NCI-H1092 (cell line): ENCODE results near the gene LRRC28.

ENCODE experiments used
- DNase-seq: peaks from one replicate; lab custom pipeline; 2025; lab: John Stamatoyannopoulos, UW

Gene LRRC28

GRCh38 chr15:99435113-99435695, 183.9 kb downstream of the LRRC28 start:
- DNase-seq, result no peak

DNA sequence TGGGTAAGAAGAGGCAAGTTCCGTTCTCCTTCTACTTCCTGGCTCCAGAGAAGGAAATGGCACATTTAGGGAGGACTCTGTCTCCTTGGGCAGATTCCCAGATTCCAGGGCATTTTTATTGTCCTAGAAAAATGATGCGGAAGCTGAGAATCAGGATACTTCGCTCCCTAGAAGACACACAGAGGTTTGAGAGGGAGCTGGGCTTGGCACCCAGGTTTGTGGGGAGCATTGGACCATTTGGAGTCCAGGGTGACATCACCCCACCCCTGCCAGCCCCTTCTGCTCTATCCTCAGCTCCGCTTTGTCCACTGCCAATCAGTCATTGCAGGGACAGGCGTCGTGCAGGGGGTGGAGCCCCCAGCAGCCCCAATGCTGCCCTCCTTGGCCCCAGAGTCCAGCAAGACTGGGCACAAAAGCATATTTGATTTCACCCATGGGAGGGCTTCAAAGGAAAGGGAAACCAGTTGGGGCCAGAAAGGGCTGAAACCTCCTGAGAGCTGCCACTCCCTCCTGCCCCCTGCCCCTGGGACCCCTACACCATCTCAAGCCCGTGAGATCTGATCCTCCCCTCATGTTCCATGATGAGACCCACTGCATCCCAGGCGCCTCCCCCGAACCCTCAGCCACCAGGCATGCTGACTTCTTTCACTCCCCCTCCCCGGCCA, 184.7 kb downstream of the LRRC28 start:
- DNase-seq, result no peak

- no peak for DNase-seq
These were observed 185.4 kb downstream of the LRRC28 start for GRCh38 chr15:99436542-99437314.

DNA sequence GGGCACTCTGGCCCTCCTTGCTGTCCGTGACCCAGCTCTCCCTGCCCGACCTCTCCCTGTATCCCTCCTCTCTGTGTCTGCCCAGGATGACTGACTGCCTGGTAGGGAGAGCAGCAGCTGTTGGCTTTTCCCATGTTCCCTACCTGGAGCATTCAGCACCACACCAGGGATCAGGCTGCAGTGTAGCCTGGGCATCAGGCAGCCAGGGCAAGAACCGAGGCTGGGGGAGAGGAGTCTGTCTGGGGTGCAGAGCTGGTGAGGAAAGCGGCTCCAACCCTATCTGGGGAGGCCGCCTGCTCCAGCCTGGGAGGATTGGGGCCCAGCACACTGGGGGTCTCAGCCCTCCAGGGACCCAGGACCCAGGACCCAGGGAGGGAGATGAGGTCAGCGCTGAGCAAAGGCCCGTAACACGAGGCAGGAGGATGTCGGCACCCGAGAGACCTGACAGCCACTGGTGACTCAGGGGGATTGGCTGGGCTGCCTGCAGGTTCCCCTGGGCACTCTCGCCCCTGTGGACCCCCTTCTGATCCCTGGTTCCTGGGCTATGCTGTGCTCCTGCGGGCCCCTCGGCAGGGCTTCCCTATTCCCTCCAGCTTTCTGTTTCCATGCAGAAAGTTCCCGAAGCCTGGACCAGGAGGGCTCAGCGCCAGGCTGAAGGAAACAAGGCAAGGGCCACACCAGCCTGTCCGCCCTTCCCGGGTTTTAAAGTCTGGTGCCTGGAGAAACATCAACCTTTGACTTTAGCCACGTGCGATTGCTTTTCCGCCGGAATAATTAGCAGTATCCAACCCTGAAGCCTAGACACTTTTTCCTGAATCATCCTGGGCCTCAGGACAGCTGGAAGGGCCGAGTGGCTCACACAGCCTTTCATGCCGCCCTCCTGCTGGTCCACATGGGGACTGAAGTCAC, 186.3 kb downstream of the LRRC28 start:
- DNase-seq, result no peak

DNA sequence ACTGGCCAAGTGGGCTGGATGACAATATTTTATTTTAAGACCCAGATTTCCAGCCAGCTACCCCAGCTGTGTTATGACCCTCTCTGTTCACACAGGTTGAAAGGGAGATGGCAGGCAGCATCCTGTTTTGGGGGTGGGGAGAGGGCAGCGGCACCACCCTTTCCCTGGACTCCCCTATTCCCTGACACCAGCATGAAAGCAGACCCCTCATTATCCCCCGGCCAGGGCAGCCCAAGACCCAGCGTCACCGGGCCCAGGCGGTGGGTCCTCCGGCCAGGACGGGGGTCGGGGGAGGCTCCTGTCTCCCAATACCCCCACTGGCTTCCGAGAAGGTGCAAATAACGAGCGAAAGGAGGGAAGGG, 186.9 kb downstream of the LRRC28 start:
- DNase-seq, result no peak

DNA sequence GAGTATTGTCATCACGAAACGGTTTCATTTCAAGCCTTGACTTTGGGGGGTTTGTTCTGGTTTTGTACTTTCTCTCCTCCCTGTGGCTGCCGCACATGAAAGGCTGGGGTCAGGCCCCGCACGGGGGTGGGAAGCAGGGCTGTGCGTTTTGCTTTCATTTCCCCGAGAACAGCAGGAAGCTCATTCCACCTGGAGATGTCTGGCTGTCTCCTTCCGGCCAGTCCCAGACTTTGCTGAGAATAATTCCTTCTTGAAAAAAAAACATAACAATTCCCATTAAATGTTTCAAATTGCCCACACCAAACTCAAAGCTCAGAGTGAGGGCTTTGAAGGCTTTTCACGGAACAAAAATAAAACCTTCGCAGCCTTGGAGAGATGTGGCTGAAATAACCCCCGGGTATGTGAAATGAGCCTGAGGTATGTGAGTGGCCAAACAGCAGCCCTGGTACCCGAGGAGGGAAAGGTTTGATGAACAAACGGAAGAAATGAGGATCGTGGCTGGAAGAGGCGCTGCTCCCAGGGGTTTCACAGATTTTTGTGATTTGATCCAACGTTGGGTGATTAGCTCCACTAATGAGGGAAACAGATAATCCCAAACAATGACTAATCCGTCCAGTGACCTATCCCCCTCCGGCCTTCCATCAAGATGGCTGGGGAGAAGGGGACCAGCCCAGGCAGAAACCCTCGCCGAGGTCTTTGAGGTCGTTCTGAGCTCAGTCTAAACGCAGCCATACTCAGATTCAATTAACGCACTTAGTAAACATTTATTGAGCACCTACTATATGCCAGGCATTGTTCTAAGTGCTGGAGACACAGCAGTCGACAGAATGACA, 187.6 kb downstream of the LRRC28 start:
- DNase-seq, result no peak

GRCh38 chr15:99439524-99439835, 188.2 kb downstream of the LRRC28 start:
- DNase-seq, result no peak

- DNase-seq, result no peak
These were observed 188.7 kb downstream of the LRRC28 start for GRCh38 chr15:99440029-99440428.
